ENCODE results near the gene UBIAD1.

Gene UBIAD1

GRCh38 chr1:11330411-11330810 is 57.4 kb downstream of the UBIAD1 start:
- no peaks in the 10 kb centered on the region for H3K27me3 ChIP-seq (ENCODE audit: low read depth)
- no peak overlapping the region for H3K4me3 ChIP-seq
- no peaks in the 10 kb centered on the region for H3K4me1 ChIP-seq
- no peaks in the 10 kb centered on the region for H3K9me3 ChIP-seq
- no peak for DNase-seq (ENCODE audit: low spot score in 2 of 2)
- in situ Hi-C loops (cut with MboI; ENCODE audit: low sequenced_read_pairs) = no loop called here
- H3K36me3 ChIP-seq (replicated peaks) = no peaks in the 10 kb centered on the region

- no peak for DNase-seq (ENCODE audit: low spot score in 2 of 2)
- Histone ChIP-seq H3K36me3 (replicated peaks) (no peaks in the 10 kb centered on the region), H3K4me1 (no peaks in the 10 kb centered on the region), H3K27me3 (ENCODE audit: low read depth) (no peaks in the 10 kb centered on the region), H3K9me3 (no peaks in the 10 kb centered on the region), H3K4me3 (no peak overlapping the region)
- in situ Hi-C loops (cut with MboI; ENCODE audit: low sequenced_read_pairs) = no loop called here
Observed at GRCh38 chr1:11331036-11331944, 58.3 kb downstream of the UBIAD1 start.

DNA sequence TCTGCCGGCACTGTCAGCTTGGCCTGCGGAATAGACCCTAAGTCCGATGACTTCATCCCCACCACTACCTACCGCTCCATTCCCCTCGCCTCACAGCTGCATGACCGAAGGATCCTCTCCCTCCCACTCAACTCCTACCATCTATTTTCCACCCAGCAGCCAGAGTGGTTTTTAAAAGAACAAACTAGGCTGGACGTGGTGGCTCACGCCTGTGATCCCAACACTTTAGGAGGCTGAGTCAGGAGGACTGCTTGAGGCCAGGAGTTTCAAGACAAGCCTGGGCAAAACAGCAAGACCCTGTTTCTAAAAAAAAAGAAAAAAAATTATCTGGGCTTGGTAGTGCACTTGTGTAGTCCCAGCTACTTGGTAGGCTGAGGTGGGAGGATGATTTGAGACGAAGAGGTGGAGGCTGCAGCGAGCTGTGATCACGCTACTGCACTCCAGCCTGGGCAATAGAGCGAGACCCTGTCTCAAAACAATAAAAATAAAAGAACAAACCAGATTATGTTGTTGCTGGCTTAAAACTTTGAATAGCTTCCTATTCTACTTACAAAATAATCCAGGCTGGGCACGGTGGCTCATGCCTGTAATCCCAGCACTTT is 59.0 kb downstream of the UBIAD1 start:
- Histone ChIP-seq H3K4me3 (no peak overlapping the region), H3K36me3 (replicated peaks) (no peaks in the 10 kb centered on the region; the same call in 1 of the 2 replicates), H3K9me3 (no peaks in the 10 kb centered on the region), H3K4me1 (no peaks in the 10 kb centered on the region; the same call in 1 of the 2 replicates), H3K27me3 (ENCODE audit: low read depth) (no peaks in the 10 kb centered on the region)
- in situ Hi-C loops (cut with MboI; ENCODE audit: low sequenced_read_pairs) = no loop called here
- no peak for DNase-seq (ENCODE audit: low spot score in 2 of 2)

DNA sequence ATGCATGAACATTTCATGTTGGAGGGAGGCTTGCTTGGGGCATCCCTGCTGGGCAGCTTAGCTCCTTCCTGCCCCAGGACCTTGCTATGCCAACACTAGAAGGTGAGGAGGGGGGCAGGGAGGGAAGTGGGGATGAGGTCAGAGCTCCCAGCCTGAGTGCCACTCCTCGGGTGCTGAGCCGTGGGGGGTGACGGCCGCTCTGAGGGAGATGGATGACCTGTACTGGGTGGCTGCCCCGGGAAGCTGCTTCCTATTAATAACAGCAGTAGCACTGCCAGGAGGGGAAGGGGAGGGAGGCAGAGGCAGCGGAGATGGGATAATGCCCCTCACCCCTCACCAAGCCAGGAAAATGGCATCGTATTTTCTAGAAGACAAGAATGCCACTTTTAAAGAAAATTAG is 60.6 kb downstream of the UBIAD1 start:
- in situ Hi-C loops (cut with MboI; ENCODE audit: low sequenced_read_pairs) = no loop called here
- no peak for DNase-seq (ENCODE audit: low spot score in 2 of 2)
- Histone ChIP-seq H3K4me1 (no peaks in the 10 kb centered on the region; the same call in 1 of the 2 replicates), H3K9me3 (no peaks in the 10 kb centered on the region), H3K4me3 (no peak overlapping the region), H3K27me3 (ENCODE audit: low read depth) (no peaks in the 10 kb centered on the region), H3K36me3 (replicated peaks) (no peaks in the 10 kb centered on the region; the same call in 1 of the 2 replicates)

- no peak overlapping the region for H3K4me3 ChIP-seq
- no peaks in the 10 kb centered on the region; the same call in 1 of the 2 replicates for H3K4me1 ChIP-seq
- in situ Hi-C loops (cut with MboI; ENCODE audit: low sequenced_read_pairs) = no loop called here
- H3K36me3 ChIP-seq (replicated peaks) = no peaks in the 10 kb centered on the region; the same call in 1 of the 2 replicates
- peaks cover under 1% of the 10 kb centered on the region; the same call in 1 of the 2 replicates for H3K27me3 ChIP-seq (ENCODE audit: low read depth)
- no peaks in the 10 kb centered on the region for H3K9me3 ChIP-seq
- no peak for DNase-seq (ENCODE audit: low spot score in 2 of 2)
Observed at GRCh38 chr1:11334261-11334804, 61.3 kb downstream of the UBIAD1 start.

DNA sequence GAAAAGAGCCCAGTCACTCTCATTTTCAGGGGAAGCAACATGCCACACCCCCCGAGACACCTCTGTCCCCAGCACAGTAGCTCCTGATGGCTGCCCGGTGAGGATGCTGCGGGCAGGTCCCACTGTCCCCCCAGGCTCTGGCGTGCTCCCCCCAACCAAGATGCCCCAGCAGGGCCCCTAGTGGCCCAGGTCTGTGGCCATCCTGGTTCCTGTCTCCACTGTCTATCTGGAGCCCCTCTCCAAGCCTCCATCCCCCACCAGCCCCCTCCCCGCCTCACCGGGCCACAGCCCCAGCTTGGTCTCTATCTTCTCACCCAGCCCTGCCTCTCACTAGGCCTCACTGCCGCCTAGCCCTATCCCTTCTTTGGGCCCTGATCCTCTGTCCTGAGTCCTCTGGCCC is 61.8 kb downstream of the UBIAD1 start:
- Histone ChIP-seq H3K4me1 (no peaks in the 10 kb centered on the region; the same call in 1 of the 2 replicates), H3K4me3 (no peak overlapping the region), H3K9me3 (no peaks in the 10 kb centered on the region), H3K36me3 (replicated peaks) (no peaks in the 10 kb centered on the region; the same call in 1 of the 2 replicates), H3K27me3 (ENCODE audit: low read depth) (peaks cover 3% of the 10 kb centered on the region; the same call in 1 of the 2 replicates)
- DNase-seq (ENCODE audit: low spot score in 2 of 2) = no peak
- in situ Hi-C loops (cut with MboI; ENCODE audit: low sequenced_read_pairs) = no loop called here

GRCh38 chr1:11335417-11336056 is 62.5 kb downstream of the UBIAD1 start:
- no peaks in the 10 kb centered on the region for H3K9me3 ChIP-seq
- DNase-seq (ENCODE audit: low spot score in 2 of 2) = no peak
- H3K4me3 ChIP-seq = no peak overlapping the region
- H3K4me1 ChIP-seq = no peaks in the 10 kb centered on the region; the same call in 1 of the 2 replicates
- peaks cover 6% of the 10 kb centered on the region; the same call in 1 of the 2 replicates for H3K27me3 ChIP-seq (ENCODE audit: low read depth)
- H3K36me3 ChIP-seq (replicated peaks) = no peaks in the 10 kb centered on the region; the same call in 1 of the 2 replicates
- in situ Hi-C loops (cut with MboI; ENCODE audit: low sequenced_read_pairs) = no loop called here

DNA sequence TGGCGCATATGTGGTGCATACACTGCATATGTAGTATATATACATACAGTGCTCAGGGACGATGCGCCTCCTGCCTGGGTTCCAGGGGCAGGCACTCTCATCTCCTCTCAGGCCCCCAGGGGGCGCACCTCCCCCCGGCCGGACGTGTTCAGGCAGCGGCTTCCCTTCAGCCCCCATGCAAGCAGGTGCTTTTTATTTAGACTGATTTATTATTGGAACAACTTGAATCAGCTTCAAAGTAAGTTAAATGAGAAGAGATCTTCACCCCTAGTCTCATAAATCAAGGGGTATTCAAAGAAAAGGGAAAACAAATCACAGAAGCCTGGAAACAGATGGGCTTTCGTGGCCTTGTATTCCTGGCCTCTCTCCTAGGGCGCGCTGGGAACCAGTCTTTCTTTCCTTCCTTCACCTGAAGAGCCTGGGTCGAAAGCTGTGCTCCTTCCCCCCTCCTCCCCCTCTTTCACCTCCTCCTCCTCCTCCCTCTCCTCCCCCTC is 64.6 kb downstream of the UBIAD1 start:
- H3K27me3 ChIP-seq (ENCODE audit: low read depth) = peaks cover 6% of the 10 kb centered on the region; the same call in 1 of the 2 replicates
- no peaks in the 10 kb centered on the region; the same call in 1 of the 2 replicates for H3K4me1 ChIP-seq
- DNase-seq (ENCODE audit: low spot score in 2 of 2) = peak; percentile 42 to 84
- no peaks in the 10 kb centered on the region for H3K9me3 ChIP-seq
- in situ Hi-C loops (cut with MboI; ENCODE audit: low sequenced_read_pairs) = no loop called here
- H3K36me3 ChIP-seq (replicated peaks) = no peaks in the 10 kb centered on the region; the same call in 1 of the 2 replicates
- H3K4me3 ChIP-seq = no peak overlapping the region

All from HAP-1 (cell line).